ENCODE data around the gene SRBD1.

- TF ChIP-seq CTCF (conservative IDR thresholded peaks at IDR 0.05 in 1 of 2, IDR thresholded peaks at IDR 0.05 in 1 of 2; ENCODE audit: extremely low read depth in 1 of 2, insufficient read depth in 1 of 2, low read depth in 1 of 2, low read length in 2 of 2) (no peak), EZH2 (IDR thresholded peaks at IDR 0.05; ENCODE audit: borderline replicate concordance, low read length) (no peak)
These were observed 43.2 kb upstream of the SRBD1 start for GRCh38 chr2:45654250-45654649.
